Prostate gland (tissue), 2 donors: ENCODE data around the gene RLN3. TPM values are rescaled to one million over a fixed set of nuclear protein-coding genes. Genes with fewer than 3 reads are reported as not detected.

Source experiments
- DNase-seq: peaks from one replicate; pipeline ENCODE4 v3.0.0-alpha.2; 2019; ENCODE audit warnings: low spot score
- H3K27ac ChIP-seq, 2 donors: fragments of 200-600 bp; sonication (generic); 2 replicates each; pipeline ENCODE4 v1.5.1; 2017 to 2019
- H3K27me3 ChIP-seq: fragments of 200-600 bp; sonication (generic); replicated peaks from 2 replicates; pipeline ENCODE4 v1.5.1; 2019; ENCODE audit not compliant: insufficient read depth
- H3K36me3 ChIP-seq, 2 donors: fragments of 200-600 bp; sonication (generic); 1 replicate in 1 of 2; 2 replicates in 1 of 2; pipeline versions ENCODE4 v1.5.1 to v1.8.1; 2017 to 2019
- H3K4me1 ChIP-seq: fragments of 200-600 bp; sonication (generic); replicated peaks from 2 replicates; pipeline ENCODE4 v1.5.1; 2019
- H3K4me3 ChIP-seq, 2 donors: fragments of 200-600 bp; sonication (generic); 2 replicates each; pipeline ENCODE4 v1.5.1; 2017 to 2019
- H3K9me3 ChIP-seq: fragments of 200-600 bp; sonication (generic); 2 replicates; pipeline ENCODE4 v1.5.1; 2017
- CTCF ChIP-seq, 4 experiments: fragments of 200-600 bp in 2 of 4; fragments of 450-650 bp in 2 of 4; sonication (generic) in 2 of 4; IDR thresholded peaks; 1 replicate in 3 of 4; 2 replicates in 1 of 4; pipeline ENCODE4 v1.5.1; 2016 to 2019; ENCODE audit warnings: antibody characterized with exemption in 4 of 4, mild to moderate bottlenecking in 2 of 4, moderate library complexity in 2 of 4
- POLR2A ChIP-seq: fragments of 450-650 bp; IDR thresholded peaks from one replicate; pipeline ENCODE4 v1.6.1; 2016; ENCODE audit warnings: antibody characterized with exemption, mild to moderate bottlenecking
- POLR2AphosphoS5 ChIP-seq: sonication (generic); formaldehyde crosslinking; IDR thresholded peaks from one replicate; pipeline ENCODE4 v1.6.1; 2017; ENCODE audit warnings: antibody characterized with exemption
- WGBS: methylation state at CpG from one replicate; pipeline ENCODE4 v1.1.5; 2018; 5-methylcytosine and 5-hydroxymethylcytosine counted together
- intact Hi-C: fragments of 100-400 bp; cut with DNase I; formaldehyde crosslinking; loops from one replicate; pipeline ENCODE4 v1.14.2; 2022
- total RNA-seq, 2 donors: library from RNA; depleted of rRNA; stranded (reverse); fragments of >200 nt; gene quantifications; one replicate each; pipeline ENCODE4 v1.1.0, GENCODE V29; 2016

RLN3 gene
- total RNA-seq, 2 donors from 2014 or later: not detected

- WGBS: 60% methylated on average over 17 of the region's 17 CpGs
- TF ChIP-seq CTCF (IDR thresholded peaks at IDR 0.05): no peak
- TF ChIP-seq POLR2A: no peak
- TF ChIP-seq POLR2AphosphoS5: no peak
- Histone ChIP-seq H3K27me3 (no peaks in the 10 kb centered on the region), H3K4me3 (no peak overlapping the region), H3K4me1 (no peaks in the 10 kb centered on the region), H3K27ac (peak overlapping the region; percentile 62 to 76), H3K36me3 (no peaks in the 10 kb centered on the region), H3K9me3 (no peaks in the 10 kb centered on the region)
- DNase-seq: no peak
- intact Hi-C loops: no loop called here
These were observed 40.7 kb upstream of the RLN3 start for GRCh38 chr19:13987101-13987890.

GRCh38 chr19:13989487-13989886, 38.5 kb upstream of the RLN3 start:
- no peak for DNase-seq
- intact Hi-C loops: no loop called here
- H3K27me3 ChIP-seq: no peaks in the 10 kb centered on the region

GRCh38 chr19:13990085-13990484, 37.9 kb upstream of the RLN3 start:
- TF ChIP-seq CTCF (IDR thresholded peaks at IDR 0.05) (no peak), POLR2AphosphoS5 (no peak), POLR2A (no peak)
- no peak overlapping the region for H3K27ac ChIP-seq
- H3K36me3 ChIP-seq: no peaks in the 10 kb centered on the region
- no peaks in the 10 kb centered on the region for H3K9me3 ChIP-seq
- no peak overlapping the region for H3K4me3 ChIP-seq
- DNase-seq: no peak
- intact Hi-C loops: no loop called here
- H3K27me3 ChIP-seq: no peaks in the 10 kb centered on the region
- WGBS: 90% methylated on average over 8 of the region's 8 CpGs
- no peaks in the 10 kb centered on the region for H3K4me1 ChIP-seq

More at GRCh38 chr19:13989487-13989886, 38.5 kb upstream of the RLN3 start:
- no peaks in the 10 kb centered on the region for H3K36me3 ChIP-seq
- no peaks in the 10 kb centered on the region for H3K4me1 ChIP-seq
- no peaks in the 10 kb centered on the region for H3K9me3 ChIP-seq
- no peak overlapping the region for H3K27ac ChIP-seq
- TF ChIP-seq POLR2AphosphoS5 (no peak), POLR2A (no peak), CTCF (IDR thresholded peaks at IDR 0.05) (no peak)
- WGBS: 88% methylated on average over 7 of the region's 7 CpGs
- no peak overlapping the region for H3K4me3 ChIP-seq

GRCh38 chr19:13992025-13992424, 35.9 kb upstream of the RLN3 start:
- H3K4me1 ChIP-seq: no peaks in the 10 kb centered on the region
- intact Hi-C loops: no loop called here
- H3K36me3 ChIP-seq: no peaks in the 10 kb centered on the region
- no peak for DNase-seq
- no peaks in the 10 kb centered on the region for H3K9me3 ChIP-seq
- no peak overlapping the region for H3K4me3 ChIP-seq
- WGBS: 94% methylated on average over 6 of the region's 7 CpGs
- no peak overlapping the region for H3K27ac ChIP-seq
- no peak for TF ChIP-seq POLR2A
- no peak for TF ChIP-seq CTCF (IDR thresholded peaks at IDR 0.05)
- no peak for TF ChIP-seq POLR2AphosphoS5
- no peaks in the 10 kb centered on the region for H3K27me3 ChIP-seq
